Activated T-cell treated with anti-CD3 and anti-CD28 coated beads for 48 hours (primary cell): ENCODE data around the gene APMAP.

Experiments used
- DNase-seq: peaks from one replicate; pipeline ENCODE4 v3.0.0-alpha.2; 2020; ENCODE audit warnings: low read depth

APMAP gene

DNA sequence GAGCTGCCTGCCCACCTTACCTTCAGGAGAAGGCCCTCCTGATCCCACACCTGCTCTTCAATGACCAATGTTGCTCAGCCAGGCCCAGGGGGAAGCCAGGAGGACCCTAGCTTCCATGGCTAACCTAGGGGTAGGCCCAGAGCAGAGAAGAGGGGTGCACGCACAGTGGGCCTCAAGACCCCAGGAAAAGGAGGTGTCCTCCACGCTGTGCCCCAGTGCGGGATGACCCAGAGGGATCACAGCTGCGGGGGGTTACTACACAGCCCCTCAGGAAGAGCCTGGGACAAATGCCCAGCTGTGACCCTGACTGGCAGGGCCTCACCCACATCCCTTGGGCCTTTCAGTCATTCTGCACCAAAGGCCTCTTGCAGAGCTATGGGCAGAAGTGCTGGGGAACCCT is 31.6 kb upstream of the APMAP start:
- no peak for DNase-seq

DNA sequence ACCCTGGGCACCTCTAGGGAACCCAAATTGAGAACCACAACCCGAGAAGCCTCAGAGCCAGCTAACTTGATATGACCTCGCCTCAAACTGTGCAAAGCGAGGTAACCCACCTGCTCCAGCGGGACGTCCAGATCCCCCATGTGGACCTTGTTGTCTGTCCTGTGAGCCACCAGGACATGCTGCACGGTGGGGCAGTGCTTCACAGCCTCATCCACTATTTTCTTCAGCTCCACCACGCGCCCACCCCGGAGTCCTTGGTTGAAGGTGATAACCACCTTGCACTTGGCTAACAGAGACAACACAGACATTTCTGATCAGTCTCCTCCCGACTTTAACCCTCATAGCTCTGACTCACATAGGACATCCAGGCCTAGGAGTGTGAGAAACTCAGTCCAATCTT is 30.8 kb upstream of the APMAP start:
- no peak for DNase-seq

DNA sequence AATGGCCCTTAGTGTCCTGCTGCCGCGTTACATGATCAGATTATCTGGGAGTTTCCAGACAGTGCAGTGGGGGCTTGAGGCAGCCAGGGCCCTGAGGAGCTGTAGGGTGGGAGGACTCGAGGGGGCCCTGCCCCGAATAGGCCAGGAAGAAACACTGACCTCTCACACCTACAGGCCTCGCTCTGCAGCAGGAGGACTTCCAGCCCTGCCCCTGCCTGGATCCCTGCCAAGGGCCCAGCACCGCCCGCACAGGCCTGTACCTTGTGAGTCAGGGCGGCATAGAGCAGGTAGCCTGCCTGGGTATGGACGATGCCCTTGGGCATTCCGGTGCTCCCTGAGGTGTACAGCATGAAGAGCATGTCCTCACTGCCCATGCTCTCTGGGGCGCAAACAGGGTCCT is 30.1 kb upstream of the APMAP start:
- DNase-seq: no peak

DNA sequence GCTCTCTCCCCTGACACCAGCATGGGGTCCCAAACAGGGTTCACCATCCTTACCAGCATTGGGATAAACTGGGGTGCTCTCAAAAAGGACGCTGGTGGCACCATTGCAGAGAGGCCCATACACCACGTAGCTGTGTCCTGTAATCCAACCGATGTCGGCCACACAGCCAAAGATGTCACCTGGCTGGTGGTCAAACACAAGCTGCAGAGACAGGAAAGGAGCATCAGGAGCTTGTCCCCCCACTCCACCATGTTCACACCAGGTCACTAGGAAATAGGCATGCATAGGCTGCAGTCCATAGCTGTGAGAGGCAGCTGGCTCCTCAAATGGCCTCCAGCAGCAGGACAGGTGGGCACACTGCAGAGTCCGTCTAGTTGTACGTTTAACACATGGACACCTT is 28.8 kb upstream of the APMAP start:
- no peak for DNase-seq

DNA sequence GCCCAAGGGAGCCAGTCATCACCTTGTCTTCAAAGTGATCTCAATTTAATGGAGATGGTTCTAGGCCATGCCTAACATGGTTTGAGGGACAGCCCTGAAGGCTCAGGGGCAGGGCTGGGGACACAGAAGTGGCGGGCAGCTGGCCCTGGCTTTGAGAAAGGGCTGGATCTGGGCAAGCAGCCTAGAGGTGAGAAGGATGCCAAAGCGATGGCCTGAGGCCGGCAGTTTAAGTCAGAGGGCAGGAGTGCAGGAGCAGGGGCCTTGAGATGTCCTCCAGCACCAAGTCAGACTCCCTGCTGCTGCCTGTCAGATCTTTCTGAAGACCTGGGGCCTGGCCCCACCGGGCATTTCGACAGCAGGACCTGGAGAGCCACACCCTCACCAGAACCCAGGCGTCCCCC is 28.4 kb upstream of the APMAP start:
- no peak for DNase-seq

DNA sequence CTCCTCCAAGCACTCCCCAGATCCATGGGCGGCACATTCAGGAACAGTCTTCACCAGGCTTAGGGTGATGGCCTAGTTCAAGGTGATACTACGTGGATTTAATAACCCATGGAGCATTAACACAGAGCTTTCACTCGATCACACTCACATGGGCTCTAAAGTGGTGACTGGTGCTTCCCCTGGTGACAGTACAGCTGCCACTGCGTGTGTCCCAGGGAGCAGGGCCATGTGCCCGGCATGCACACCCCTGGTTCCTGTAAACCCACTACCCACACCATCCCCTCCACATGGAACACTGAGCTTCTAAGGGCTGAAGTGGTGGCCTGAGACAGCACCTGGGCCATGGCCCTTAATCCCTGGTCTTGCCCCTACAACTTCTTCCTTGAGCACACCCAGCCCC is 27.8 kb upstream of the APMAP start:
- no peak for DNase-seq

DNA sequence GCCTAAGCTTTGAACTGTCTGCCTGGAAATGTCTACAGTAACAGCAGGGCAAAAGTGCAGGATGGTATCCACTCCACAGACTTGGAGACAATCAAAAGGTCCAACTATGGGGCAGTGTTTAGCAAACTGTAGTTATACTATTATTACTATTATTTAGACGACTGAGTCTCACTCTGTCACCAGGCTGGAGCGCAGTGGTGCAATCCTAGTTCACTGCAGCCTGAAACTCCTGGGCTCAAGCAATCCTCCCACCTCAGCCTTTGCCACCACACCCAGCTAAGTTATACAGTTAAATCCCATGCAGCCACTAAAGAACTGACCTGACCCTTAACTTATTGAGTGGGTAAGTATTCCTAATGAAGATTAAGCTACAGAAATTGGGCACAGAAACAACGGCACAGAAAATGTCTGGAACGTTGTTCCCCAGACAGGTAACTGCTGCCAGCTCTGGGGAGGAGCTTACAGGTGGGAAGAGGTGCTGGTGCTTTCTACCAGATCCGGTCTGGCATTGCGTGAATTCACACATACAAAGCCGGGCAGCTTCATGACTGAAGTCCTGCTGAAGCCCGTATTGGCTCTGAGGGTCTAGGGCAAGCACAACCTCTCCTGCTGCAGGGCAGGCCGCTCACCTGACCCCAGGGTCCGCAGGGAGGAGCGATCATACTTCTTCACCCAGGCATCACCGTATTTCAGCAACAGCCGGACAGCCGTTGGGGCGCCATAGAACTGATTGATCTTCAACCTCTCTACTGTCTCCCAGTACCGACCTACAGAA is 27.0 kb upstream of the APMAP start:
- no peak for DNase-seq

DNA sequence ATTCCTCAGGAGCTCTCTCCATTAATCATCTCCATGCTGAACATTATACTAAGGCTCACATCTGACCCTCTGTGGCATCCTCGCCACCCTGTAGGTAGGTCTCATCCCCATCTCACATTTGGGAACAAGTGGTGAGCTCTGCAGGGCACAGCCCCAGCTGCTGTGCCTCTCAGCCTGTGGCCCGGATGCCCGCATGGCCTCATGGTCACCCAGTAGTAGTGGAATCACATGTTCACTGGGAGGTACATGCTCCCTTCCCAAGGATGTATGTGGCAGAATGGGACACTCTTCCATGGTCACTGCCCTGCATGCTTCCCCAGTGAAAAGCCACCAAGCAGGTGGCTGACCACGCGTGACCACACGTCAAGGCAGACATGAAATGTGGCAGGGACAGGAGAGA is 26.3 kb upstream of the APMAP start:
- no peak for DNase-seq

DNA sequence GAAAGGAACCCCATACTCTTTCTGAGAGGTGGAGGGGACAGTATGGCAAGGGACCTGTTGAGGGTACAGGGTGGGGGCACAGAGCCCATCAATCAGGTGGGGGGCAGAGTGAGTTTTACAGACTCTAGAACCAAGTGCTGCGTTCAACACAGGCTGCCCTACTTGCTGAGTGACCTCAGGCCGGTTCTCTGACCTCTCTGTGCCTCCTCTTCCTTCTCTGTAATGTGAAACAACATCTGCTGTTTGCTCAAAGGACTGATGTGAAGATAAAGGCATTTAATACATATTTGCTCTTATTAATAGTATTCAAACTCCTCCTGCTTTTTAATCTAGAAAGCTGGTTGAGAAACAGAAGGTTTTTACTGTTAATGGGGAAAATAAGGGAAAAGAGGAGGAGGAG is 25.9 kb upstream of the APMAP start:
- DNase-seq: no peak

DNA sequence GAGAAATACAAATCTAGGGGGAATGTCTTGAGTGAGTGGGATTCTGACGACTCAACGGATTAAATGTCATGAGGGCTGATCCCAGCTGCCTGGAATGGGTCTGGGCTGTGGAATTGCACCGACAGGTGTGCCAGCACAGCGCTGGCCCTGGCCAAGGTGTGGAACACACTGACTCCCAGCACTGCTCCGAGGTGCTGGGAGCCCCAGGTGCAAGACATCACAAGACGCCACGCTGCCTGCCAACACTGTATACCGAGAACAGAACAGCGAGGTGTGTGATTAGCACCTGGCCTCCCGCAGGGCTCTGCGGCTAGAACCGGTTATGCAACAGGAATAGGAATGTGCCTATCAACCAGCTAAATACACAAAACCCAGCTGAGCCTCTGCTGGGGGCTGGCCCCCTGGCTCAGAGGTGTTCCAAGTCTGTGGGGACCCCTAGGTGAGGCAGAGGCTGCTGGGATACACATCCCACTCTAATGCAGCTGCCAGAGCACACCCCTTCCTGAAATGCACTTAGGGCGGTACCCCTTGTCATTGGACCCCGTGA is 24.8 kb upstream of the APMAP start:
- no peak for DNase-seq

DNA sequence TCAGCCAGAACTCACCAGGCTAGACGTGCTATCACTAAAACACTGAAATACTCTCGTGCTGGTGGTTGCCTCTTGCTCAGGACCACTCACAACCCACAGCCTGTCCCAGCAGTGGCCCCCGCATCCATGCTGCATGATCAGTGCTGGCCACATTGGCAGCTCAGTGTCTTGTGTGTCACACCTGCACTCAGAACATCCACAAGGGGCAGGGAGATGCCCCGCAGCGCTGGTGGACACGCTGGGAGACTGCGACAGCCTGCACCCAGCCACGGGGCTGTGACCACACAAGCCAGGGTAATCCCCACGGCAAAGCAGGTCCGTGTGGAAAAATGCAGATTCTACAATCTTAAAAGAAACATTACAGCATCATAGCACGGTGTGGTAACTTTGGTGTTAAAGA is 23.9 kb upstream of the APMAP start:
- no peak for DNase-seq

DNA sequence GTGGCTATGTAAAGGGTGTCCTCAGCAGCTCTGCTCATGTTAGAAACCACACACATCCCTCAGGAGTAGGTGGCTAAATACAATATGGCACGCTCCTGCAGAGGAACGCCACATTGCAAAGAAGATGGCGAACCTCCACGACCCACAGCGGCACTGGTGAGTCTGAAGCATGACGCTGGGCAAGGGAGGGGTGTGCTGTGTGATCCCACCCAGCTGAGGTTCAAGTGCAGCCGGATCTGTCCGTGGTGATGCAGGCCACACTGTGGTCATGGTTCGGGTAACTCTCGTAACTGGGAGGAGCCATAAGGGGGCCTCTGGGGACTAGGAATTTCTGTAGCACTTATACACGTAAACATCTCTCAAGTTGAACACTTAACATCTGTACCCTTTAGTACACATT is 23.4 kb upstream of the APMAP start:
- no peak for DNase-seq

DNA sequence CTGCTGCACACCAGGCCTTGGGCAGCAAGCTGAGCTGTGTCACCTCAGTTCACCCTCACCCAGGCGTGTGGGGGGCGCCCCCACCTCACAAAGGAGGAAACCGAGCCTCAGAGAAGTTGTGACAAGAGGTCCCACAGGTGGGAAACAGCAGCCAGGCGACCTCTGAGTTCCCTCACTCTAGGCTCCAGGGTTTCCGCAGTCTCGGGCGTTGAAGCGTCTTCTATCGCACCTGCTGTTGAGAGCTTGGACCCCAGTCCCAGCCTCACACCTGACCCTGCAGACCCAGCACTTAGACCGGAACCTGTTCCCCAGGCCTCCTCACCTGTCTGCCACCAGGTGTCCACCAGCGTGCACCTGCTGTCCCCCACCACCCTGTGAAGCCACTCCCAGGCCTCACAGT is 22.3 kb upstream of the APMAP start:
- no peak for DNase-seq

DNA sequence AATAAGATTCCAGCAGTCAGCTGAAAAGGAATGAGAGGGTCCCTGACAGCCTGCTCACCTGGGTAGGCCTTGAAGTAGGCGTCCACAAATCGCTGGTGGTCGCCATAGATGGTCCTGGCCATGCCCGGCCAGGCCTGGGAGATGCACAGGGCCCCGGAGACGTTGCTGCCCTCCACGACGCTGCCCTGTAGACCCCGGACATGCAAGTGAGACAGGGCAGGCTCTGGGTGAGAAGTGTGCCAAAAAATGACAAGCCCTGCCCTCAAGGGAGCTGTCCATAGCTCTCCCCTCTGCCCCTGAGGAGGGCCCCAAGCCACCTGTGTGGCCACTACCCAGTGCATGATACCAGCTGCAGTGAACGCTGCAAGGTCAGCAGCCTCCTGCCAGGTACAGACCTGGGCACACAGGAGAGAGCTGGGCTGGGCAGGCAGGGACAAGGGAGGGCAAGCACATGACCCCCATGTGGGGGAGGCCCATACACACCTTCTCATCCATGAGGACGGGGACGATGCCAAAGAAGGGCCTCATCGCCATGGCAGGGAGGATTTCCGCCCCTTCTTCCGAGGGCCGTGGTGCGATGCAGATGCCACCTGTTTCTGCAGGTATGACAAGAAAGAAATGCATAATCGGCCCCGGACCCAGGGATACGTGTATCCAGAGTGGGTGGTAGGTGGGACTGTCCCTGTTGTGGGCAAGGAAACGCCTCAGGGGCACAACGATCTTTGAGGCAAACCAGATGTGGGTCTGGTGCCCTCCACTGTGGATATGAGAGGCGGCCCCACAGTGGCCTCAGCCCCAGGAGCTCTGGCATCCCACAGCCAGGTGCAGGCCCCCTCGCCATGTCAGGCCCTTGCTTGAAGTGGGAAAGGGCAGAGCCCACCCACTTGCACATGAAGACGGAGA is 21.2 kb upstream of the APMAP start:
- DNase-seq: no peak

DNA sequence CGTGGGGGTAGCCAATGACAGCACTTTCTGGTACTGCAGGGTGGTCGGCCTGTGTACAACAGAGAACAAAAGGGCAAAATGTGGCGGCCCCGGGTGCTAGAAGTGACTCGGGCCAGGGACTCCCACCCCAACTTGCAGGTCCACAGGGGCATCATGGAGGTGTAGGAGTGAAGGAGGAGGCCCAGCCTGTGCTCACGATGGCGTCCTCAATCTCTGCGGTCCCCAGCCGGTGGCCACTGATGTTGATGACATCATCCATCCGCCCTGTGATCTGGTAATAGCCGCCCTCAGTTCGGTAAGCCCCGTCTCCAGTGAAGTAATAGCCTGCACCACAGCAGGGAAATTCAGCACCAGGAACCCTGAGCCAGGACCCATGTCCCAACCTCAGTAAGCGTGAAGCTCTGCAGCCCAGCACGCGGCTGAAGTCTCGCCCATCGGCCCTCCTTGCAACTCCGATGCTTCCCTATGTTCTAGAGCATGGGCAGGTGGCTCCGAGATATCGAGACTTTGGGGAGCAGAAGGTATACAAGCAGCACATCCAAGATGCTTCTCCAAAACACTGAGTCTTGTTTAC is 20.2 kb upstream of the APMAP start:
- no peak for DNase-seq

DNA sequence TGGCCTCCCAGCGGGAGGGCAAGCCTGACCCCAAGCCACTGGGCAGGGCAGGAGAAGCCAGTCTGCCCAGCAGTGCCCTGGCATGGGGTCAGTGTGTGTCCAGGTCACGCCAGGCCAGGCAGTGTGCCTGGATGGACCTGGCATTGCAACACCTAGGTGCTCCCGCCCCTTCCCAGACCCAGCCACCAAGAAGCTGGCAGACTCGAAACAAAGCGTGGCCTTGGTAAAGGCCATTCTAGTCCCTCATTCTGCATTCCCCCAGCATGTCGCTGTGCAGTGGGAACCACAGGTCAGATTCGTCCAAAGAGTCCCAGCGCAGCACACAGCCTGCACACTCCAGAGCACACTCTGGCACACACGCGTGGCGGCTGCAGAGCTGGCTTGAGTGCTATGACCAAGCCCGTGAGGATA is 19.3 kb upstream of the APMAP start:
- DNase-seq: no peak

DNA sequence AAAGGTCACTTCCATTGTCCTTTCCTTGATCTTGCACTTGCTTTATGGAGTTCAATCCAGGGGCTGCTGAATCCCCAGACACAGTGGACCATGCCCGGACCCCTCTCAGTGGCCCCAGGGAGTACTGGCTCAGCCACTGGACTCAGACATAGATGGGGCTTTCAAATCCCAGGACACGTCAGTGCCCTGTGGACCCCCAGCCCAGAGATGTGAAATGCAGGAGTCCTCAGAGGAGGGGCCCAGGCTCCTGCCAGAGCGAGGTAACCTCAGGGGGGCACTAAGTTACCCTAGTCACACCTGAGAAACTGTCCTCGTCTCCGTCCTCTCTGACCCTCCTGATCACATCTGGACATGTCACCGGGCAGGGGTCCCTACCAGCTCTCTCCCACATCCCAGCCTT is 18.7 kb upstream of the APMAP start:
- DNase-seq: no peak

DNA sequence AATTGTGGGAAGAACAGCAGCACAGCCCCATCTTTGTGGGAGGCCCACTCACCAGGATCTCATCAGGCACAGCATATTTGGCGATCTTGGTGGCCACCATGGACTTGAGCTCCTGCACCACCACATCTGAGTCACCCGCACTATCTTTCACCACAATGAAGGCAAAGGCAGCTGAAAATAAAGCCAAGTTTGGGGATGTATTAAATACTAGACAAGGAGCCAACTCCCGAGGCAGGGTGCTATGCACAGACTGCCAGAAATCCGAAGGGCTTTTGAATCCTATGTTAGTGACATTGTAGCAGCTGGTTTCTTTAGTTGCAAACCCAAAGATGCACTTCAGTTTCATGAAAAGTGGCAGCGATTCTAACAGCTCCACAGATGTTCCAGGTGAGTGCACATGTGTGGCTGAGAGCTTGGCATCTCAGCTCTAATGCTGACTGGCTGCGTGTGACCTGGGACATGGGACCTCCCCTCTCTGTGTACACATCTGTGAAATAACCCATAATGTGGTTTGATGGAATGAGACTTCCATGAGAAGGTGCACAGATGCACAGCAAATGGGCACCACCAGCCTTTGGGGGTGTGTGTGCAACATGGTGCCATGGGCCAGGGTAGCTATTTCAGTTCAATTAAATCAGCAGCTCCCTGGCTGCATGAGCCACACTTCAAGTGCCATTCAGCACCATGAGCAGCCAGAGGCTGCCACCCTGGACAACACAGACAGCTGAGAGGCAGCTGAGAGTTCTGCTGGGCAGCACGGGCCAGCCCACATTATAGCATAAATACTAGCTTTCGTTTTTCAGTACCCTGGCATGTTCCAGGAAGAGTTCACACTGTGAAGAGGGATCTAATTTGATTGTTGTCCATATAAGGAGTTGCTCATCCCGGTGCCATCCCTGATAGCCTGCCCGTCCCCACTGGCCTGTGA is 16.9 kb upstream of the APMAP start:
- DNase-seq: no peak

DNA sequence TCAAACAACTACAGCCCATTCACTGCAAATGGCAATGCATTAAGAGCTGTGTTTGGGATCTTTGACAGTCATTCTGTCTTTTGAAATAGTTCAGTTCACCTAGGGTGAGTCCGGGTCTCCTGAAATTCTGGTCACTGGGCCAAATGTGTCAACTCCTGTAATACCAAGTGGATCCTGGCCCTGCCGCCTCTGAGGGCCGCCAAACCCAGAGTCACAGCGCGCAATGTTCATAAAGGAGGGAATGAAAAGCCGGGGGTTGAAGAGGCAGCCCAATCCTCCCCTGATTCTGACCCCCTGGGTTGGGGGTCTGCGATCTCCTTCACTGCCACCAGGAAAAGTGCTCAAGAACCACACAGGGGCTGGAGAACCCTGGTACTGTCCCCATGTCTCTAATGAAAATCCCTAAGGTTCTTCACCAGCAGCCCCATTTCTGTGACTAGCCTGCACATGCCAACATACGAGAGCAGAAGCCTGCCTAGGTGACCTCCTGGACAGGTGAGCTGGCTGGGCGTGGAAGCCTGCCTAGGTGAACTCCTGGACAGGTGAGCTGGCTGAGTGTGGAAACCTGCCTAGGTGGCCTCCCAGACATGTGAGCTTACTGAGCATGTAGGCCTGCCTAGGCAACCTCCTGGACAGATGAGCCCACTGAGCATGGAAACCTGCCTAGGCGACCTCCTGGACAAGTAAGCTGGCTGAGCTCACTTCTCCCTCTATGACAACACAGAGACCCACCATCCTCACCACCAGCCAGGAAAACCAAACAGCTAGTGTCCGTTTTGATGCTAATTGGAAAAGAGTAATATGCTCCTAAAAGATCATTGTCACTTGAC is 16.1 kb upstream of the APMAP start:
- no peak for DNase-seq

DNA sequence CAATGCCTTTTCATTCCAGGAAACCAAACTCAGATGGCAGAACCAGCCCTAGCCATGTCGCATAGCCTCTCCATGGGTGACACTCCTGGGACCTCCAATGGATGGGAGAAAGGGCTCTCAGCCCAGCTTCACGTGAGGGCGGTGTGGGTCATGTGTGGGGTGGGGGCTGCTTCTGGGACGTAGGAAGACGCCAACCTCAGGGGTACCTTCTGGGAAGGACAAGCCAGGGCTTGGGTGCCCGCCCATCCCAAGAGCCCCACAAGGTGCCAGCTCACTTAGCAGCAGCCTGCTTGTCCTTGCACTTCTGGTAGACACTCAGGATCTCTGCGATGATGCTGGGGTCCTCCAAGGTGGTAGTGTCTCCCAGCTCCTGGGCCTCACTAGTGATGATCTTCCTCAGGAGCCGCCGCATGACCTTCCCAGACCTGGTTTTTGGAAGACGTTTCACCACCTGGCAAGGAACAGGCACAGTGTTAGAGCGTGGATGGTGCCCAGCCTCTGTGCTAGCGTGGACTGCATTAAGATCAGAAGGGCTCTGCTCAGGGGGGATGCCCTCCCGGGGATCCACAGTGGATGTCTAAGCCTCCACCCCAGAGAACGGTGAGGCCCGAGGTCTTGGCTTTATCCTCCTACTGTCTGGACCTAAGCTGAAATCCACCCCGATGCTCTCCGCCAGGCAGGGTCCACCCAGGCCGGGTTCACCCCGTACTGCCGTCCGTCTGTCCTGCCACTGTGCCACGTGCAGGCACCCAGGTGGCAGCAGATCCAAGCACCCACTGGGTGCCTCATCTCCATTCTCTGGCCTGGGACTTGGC is 15.1 kb upstream of the APMAP start:
- no peak for DNase-seq
